ENCODE data around the gene ALG12. TPM values are rescaled to one million over a fixed set of nuclear protein-coding genes. Genes with fewer than 3 reads are reported as not detected.
A peak's percentile ranks its signal among the peaks of the same experiment; 100 is the strongest.

The ALG12 gene
- total and polyA plus RNA-seq, 2 of the 4 experiments (the other 2 are of a cell fraction), result 7.2 to 10.9 TPM

GRCh38 chr22:49960159-49961004 is 42.1 kb upstream of the ALG12 start, which contains the start of gene PIM3 (continued):
- peak; percentile 90 for TF ChIP-seq POLR2A (IDR thresholded peaks at IDR 0.05; ENCODE audit: low read depth, low read length)
- peak; percentile 63; the same call in 1 of the 2 replicates for TF ChIP-seq CHD1 (IDR thresholded peaks at IDR 0.05; ENCODE audit: low read depth, low read length)

DNA sequence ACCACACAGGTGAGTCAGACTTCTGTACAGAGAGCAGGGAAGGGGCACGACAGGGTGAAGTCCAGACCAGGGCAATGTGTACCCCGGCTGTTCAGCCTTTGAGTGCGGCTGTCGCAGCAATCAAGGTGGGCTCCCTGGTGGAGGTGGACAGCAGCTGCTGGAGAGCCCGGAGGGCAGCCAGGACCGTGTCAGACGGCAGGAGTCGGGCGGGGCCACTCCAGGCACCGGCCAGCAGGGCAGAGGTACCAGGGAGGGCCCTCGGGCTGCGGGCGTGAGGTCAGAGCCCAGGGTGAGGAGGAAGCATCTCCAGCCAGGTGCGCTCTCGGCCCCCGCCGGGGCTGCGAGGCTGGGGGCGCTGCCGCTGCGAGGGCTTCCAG is 41.5 kb upstream of the ALG12 start:
- TF ChIP-seq MAZ (IDR thresholded peaks at IDR 0.05; ENCODE audit: borderline replicate concordance, low read depth, low read length) (no peak), CHD1 (IDR thresholded peaks at IDR 0.05; ENCODE audit: low read depth, low read length) (no peak), NFE2L2 (IDR thresholded peaks at IDR 0.05; ENCODE audit: low read depth, low read length) (no peak), MAFK (IDR thresholded peaks at IDR 0.05; ENCODE audit: low read depth, low read length) (no peak), FOS (IDR thresholded peaks at IDR 0.05; ENCODE audit: low read depth, low read length) (no peak), RCOR1 (IDR thresholded peaks at IDR 0.05; ENCODE audit: insufficient replicate concordance, low read length) (no peak), RAD21 (IDR thresholded peaks at IDR 0.05; ENCODE audit: low read length) (no peak), MXI1 (IDR thresholded peaks at IDR 0.05; ENCODE audit: borderline replicate concordance, low read depth, low read length) (no peak), USF2 (IDR thresholded peaks at IDR 0.05; ENCODE audit: low read depth, low read length) (no peak), POLR2A (IDR thresholded peaks at IDR 0.05; ENCODE audit: low read depth, low read length) (no peak), CEBPB (IDR thresholded peaks at IDR 0.05; ENCODE audit: low read depth, low read length) (no peak), BHLHE40 (IDR thresholded peaks at IDR 0.05; ENCODE audit: low read depth, low read length) (no peak), SMC3 (IDR thresholded peaks at IDR 0.05; ENCODE audit: low read depth, low read length) (no peak)
- TF ChIP-seq, protein P1, sequence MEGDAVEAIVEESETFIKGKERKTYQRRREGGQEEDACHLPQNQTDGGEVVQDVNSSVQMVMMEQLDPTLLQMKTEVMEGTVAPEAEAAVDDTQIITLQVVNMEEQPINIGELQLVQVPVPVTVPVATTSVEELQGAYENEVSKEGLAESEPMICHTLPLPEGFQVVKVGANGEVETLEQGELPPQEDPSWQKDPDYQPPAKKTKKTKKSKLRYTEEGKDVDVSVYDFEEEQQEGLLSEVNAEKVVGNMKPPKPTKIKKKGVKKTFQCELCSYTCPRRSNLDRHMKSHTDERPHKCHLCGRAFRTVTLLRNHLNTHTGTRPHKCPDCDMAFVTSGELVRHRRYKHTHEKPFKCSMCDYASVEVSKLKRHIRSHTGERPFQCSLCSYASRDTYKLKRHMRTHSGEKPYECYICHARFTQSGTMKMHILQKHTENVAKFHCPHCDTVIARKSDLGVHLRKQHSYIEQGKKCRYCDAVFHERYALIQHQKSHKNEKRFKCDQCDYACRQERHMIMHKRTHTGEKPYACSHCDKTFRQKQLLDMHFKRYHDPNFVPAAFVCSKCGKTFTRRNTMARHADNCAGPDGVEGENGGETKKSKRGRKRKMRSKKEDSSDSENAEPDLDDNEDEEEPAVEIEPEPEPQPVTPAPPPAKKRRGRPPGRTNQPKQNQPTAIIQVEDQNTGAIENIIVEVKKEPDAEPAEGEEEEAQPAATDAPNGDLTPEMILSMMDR (conservative IDR thresholded peaks at IDR 0.05; ENCODE audit: low read depth, low read length), result no peak
- H4K5ac ChIP-seq (ENCODE audit: low read depth, low read length), result peak overlapping the region; percentile 35
- H4K91ac ChIP-seq (ENCODE audit: insufficient read depth, low read depth, low read length), result peak overlapping the region; percentile 85
- no peaks in the 10 kb centered on the region for H3K27me3 ChIP-seq (ENCODE audit: control insufficient read depth, insufficient read depth, low read length)
- ATAC-seq (ENCODE audit: low read depth) (peak; percentile 3), DNase-seq (no peak)
- H2BK5ac ChIP-seq (ENCODE audit: low read depth, low read length, poor library complexity, severe bottlenecking), result peak overlapping the region; percentile 91
- H3K56ac ChIP-seq (ENCODE audit: extremely low read depth, insufficient read depth, low read length), result no peak overlapping the region
- peak overlapping the region; percentile 84 for H3K4me2 ChIP-seq (ENCODE audit: low read depth, low read length)
- H2AFZ ChIP-seq (replicated peaks; ENCODE audit: low read length, poor library complexity), result peak overlapping the region; percentile 94
- peak overlapping the region; percentile 93 for H2AK9ac ChIP-seq (replicated peaks; ENCODE audit: low read depth, low read length, poor library complexity)
- BruUV-seq (replicated peaks), result no TSS peak
- peaks cover 12 to 30% of the 10 kb centered on the region in 2 experiments for H3K79me1 ChIP-seq (ENCODE audit: low read depth in 1 of 2, low read length in 2 of 2)
- H2BK120ac ChIP-seq (ENCODE audit: low read depth, low read length), result peak overlapping the region; percentile 37
- no peaks in the 10 kb centered on the region for H3K9me3 ChIP-seq (ENCODE audit: control insufficient read depth, insufficient read depth, low read length)
- H3K27ac ChIP-seq (ENCODE audit: insufficient read depth, low read length), result peak overlapping the region; percentile 71
- peak overlapping the region; percentile 44 for H3K4ac ChIP-seq (ENCODE audit: low read depth, low read length)
- H3K4me3 ChIP-seq (ENCODE audit: insufficient read depth, low read depth, low read length), result peak overlapping the region; percentile 58
- no peak overlapping the region for H3K18ac ChIP-seq (ENCODE audit: low read depth, low read length)
- in situ Hi-C loops (cut with MboI; ENCODE audit: low sequenced_read_pairs), result no loop called here
- ChIA-PET POLR2A (ENCODE audit: unreplicated experiment) (no interaction called here), CTCF (no interaction called here)
- peak overlapping the region; percentile 95 for H2AK5ac ChIP-seq (ENCODE audit: low read depth, low read length)
- dilution Hi-C loops (cut with HindIII; ENCODE audit: low sequenced_read_pairs, unreplicated experiment), result no loop called here
- H4K20me1 ChIP-seq (ENCODE audit: insufficient read depth, low read length), result peaks cover 37% of the 10 kb centered on the region
- H3K23ac ChIP-seq (ENCODE audit: low read depth, low read length), result peak overlapping the region; percentile 53
- H4K8ac ChIP-seq (ENCODE audit: low read depth in 2 of 2, low read length in 2 of 2), result peak overlapping the region; percentile 83 to 92
- H3K9ac ChIP-seq (ENCODE audit: low read depth, low read length), result peak overlapping the region; percentile 66
- H3K9me1 ChIP-seq (ENCODE audit: insufficient read depth, low read length), result peaks cover 3% of the 10 kb centered on the region; the same call in 1 of the 2 replicates
- H2BK15ac ChIP-seq (ENCODE audit: low read depth, low read length), result peak overlapping the region; percentile 47; the same call in 2 of the 3 replicates
- peaks cover 25% of the 10 kb centered on the region for H3K4me1 ChIP-seq (ENCODE audit: control insufficient read depth, insufficient read depth, low read length)
- intact Hi-C loops (cut with micrococcal nuclease), result no loop called here
- WGBS, 2 experiments (ENCODE audit: extremely low coverage in 2 of 2, insufficient read length in 1 of 2), result 13% methylated on average over 12 of the region's 21 CpGs; no CpG with 5 or more reads in 1 of the 2 experiments
- no peak overlapping the region for H2BK20ac ChIP-seq (ENCODE audit: low read depth, low read length)
- no peak overlapping the region; the same call in 1 of the 2 replicates for H3K14ac ChIP-seq (replicated peaks; ENCODE audit: low read depth, low read length)
- H3K36me3 ChIP-seq (ENCODE audit: control insufficient read depth, insufficient read depth, low read length), result peaks cover 26% of the 10 kb centered on the region

Measured in IMR-90 (cell line).